ENCODE results near the gene NPAS2. TPM values are rescaled to one million over a fixed set of nuclear protein-coding genes. Genes with fewer than 3 reads are reported as not detected.

NPAS2 gene
- total RNA-seq, 1 donor from 2014 or later = 10.7 TPM

DNA sequence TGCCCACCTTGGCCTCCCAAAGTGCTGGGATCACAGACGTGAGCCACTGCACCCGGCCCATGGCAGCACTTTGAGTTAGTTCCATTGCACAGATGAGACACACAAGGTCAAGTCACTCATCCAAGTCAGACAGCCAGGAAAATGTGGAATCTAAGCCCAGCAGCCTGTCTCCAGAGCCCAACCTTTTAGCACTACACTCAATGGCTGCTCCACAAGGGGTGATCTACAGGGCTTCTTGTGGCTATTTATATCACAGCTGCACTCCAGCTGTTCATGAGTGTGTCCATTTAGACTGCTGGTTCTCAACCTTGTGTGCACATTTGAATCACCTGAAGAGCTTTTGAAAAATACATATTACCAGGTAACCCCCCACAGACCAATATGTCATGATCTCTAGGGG, 109.2 kb downstream of the NPAS2 start:
- peaks cover 1% of the 10 kb centered on the region for H3K4me1 Mint-ChIP-seq (ENCODE audit: unreplicated experiment)
- H3K4me3 Mint-ChIP-seq = no peak overlapping the region
- peaks cover 6% of the 10 kb centered on the region for H3K9me3 Mint-ChIP-seq
- H3K27me3 Mint-ChIP-seq = no peaks in the 10 kb centered on the region
- DNase-seq (ENCODE audit: extremely low spot score, unreplicated experiment) = no peak
- no peak overlapping the region for H3K27ac Mint-ChIP-seq
- H3K36me3 Mint-ChIP-seq = peaks cover 22% of the 10 kb centered on the region
- TF ChIP-seq, protein P1, sequence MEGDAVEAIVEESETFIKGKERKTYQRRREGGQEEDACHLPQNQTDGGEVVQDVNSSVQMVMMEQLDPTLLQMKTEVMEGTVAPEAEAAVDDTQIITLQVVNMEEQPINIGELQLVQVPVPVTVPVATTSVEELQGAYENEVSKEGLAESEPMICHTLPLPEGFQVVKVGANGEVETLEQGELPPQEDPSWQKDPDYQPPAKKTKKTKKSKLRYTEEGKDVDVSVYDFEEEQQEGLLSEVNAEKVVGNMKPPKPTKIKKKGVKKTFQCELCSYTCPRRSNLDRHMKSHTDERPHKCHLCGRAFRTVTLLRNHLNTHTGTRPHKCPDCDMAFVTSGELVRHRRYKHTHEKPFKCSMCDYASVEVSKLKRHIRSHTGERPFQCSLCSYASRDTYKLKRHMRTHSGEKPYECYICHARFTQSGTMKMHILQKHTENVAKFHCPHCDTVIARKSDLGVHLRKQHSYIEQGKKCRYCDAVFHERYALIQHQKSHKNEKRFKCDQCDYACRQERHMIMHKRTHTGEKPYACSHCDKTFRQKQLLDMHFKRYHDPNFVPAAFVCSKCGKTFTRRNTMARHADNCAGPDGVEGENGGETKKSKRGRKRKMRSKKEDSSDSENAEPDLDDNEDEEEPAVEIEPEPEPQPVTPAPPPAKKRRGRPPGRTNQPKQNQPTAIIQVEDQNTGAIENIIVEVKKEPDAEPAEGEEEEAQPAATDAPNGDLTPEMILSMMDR (conservative IDR thresholded peaks at IDR 0.05) = no peak

DNA sequence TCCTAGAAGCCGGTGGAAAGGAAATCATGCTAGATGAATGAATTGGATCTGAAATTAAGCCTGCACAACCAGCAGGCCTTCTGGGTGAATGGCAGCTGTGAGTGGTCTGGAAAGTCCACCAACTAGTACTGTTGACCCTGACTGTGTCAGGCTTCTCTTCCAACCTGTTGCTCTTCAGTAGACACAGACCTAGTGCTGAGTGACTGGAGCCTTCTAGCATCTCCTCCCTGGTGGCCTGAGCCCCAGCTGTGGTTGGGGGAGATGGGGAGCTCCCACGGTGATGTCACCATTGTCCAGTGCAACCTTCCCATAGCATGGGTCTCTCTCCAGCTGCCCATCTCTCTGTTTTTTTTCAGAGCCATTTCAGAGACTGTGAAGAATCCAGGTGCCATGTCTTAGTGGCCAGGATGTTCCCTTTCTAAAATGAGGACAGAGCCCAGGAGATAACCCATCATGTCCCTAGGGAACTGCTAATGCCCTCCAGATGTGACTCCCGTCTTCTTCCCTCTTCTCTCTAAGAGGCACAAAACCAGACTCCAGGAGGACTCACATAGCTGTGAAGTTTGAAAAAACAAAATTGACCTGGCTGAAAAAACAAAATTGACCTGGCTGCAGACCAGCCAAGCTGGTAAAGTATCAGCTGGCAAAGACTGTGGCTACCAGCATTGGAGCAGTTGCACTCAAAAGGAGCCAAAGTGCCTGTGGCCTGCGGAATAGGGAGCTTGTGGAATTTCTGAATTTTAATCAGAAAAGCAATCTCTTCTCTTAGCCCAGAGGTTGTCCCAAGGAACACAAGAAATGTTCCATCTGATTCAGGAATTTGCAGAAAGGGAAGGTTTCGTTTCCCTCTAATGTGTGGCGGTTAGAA, 114.8 kb downstream of the NPAS2 start:
- H3K4me3 Mint-ChIP-seq = no peak overlapping the region
- peaks cover 10% of the 10 kb centered on the region for H3K36me3 Mint-ChIP-seq
- no peak for DNase-seq (ENCODE audit: extremely low spot score, unreplicated experiment)
- no peak overlapping the region for H3K27ac Mint-ChIP-seq
- no peaks in the 10 kb centered on the region for H3K27me3 Mint-ChIP-seq
- TF ChIP-seq, protein P1 (conservative IDR thresholded peaks at IDR 0.05) = no peak
- H3K9me3 Mint-ChIP-seq = peaks cover 6% of the 10 kb centered on the region
- no peaks in the 10 kb centered on the region for H3K4me1 Mint-ChIP-seq (ENCODE audit: unreplicated experiment)

DNA sequence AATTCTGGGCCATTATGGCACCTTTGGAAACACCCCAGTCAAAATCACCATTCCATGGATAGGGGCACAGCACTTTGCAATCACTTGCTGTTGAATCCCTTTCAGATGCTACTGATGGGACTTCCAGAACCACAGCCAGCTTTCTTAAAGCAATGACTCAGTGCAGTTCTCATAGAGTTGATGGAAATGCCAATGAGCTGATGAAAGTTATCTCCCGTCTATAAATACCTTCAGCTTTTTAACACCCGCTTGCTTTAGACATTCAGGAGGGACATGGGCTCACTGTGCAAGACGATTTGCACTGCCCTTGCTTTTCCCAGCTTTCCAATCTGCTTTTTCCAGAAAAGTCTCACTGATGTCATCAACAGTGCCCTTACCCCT, 115.4 kb downstream of the NPAS2 start:
- Mint-ChIP-seq H3K27me3 (no peaks in the 10 kb centered on the region), H3K4me1 (ENCODE audit: unreplicated experiment) (no peaks in the 10 kb centered on the region), H3K27ac (no peak overlapping the region), H3K9me3 (peaks cover 6% of the 10 kb centered on the region), H3K4me3 (no peak overlapping the region), H3K36me3 (peaks cover 10% of the 10 kb centered on the region)
- TF ChIP-seq, protein P1 (conservative IDR thresholded peaks at IDR 0.05) = no peak
- no peak for DNase-seq (ENCODE audit: extremely low spot score, unreplicated experiment)

DNA sequence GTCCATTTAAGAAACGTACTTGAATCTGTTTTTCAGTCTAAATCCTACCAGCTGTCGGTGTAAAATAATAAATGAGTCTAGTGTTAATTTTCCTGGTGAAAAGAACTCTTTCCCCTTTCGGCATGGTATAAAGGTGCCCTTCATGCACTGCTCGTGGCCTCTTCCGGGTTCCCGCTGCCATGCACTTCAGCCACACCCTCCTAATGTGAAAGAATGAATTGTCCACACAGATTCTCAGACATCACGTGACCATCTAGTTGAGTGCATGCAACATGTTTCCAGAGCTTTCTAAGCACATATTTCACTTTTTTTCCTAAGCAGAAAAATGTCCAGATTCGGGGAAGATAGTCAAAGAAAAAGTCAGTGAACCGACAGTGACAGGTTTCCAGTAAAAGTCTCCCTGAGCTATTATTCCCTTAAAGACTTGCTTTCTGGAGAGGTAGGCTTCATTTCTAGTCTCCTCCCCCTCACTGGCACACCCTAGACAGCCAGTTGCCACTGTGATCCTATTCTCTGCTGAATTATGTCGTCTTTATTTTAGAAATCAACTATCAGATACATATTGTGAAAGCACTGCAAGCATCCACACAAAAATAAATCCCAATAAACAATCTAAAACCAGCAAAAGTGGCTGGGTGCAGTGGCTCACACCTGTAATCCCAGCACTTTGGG, 116.3 kb downstream of the NPAS2 start:
- Mint-ChIP-seq H3K4me1 (ENCODE audit: unreplicated experiment) (no peaks in the 10 kb centered on the region), H3K27me3 (no peaks in the 10 kb centered on the region), H3K4me3 (no peak overlapping the region), H3K36me3 (peaks cover 10% of the 10 kb centered on the region), H3K9me3 (peaks cover 6% of the 10 kb centered on the region), H3K27ac (no peak overlapping the region)
- DNase-seq (ENCODE audit: extremely low spot score, unreplicated experiment) = no peak
- TF ChIP-seq, protein P1 (conservative IDR thresholded peaks at IDR 0.05) = no peak

DNA sequence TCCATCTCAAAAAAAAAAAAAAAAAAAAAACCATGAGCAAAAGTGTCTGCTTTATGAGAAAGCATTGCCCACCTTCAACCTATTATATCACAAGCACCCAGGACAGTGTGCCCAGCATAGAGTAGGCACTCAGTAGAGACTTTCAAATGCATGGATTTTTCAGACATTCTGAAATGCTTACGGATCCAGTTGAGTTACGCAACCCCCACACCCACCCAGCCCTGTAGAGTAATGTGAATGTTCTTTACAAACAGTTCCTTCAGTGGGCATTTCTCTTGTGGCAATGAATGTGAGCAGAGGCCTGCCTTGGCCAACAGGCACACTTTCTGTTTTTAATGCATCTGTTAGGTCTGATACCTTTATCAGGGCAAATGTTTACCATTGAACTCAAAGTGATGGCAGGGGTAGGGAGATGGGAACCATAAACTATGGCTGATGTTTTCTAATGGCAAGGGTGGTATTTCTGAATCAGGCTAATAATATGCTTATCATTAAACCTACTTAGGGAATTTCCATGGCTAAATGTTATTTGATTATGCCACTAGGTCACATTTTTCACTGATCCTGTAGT, 117.1 kb downstream of the NPAS2 start:
- no peak for DNase-seq (ENCODE audit: extremely low spot score, unreplicated experiment)
- Mint-ChIP-seq H3K4me1 (ENCODE audit: unreplicated experiment) (no peaks in the 10 kb centered on the region), H3K27ac (no peak overlapping the region)

More for the DNA sequence above, 117.1 kb downstream of the NPAS2 start:
- no peaks in the 10 kb centered on the region for H3K9me3 Mint-ChIP-seq
- H3K4me3 Mint-ChIP-seq = no peak overlapping the region
- TF ChIP-seq, protein P1 (conservative IDR thresholded peaks at IDR 0.05) = no peak
- H3K27me3 Mint-ChIP-seq = no peaks in the 10 kb centered on the region
- peaks cover 3% of the 10 kb centered on the region for H3K36me3 Mint-ChIP-seq

All from type B pancreatic cell (in vitro differentiated cells).